Uterus (tissue), 4 donors: ENCODE measurements around the gene ARID4B. TPM values are rescaled to one million over a fixed set of nuclear protein-coding genes. Genes with fewer than 3 reads are reported as not detected.

ENCODE experiments used
- DNase-seq, 2 donors: peaks; one replicate each; pipeline ENCODE4 v3.0.0-alpha.2; 2019 to 2020
- H3K27ac ChIP-seq, 2 donors: fragments of 200-600 bp; sonication (generic); 1 replicate in 1 of 2; 2 replicates in 1 of 2; pipeline ENCODE4 v1.5.1; 2016 to 2018
- H3K27me3 ChIP-seq, 2 donors: fragments of 200-600 bp; sonication (generic); one replicate each; pipeline ENCODE4 v1.5.1; 2018 to 2019; ENCODE audit warnings: control low read depth in 1 of 2
- H3K36me3 ChIP-seq, 2 donors: fragments of 200-600 bp; sonication (generic); one replicate each; pipeline ENCODE4 v1.5.1; 2019; ENCODE audit warnings: control low read depth in 1 of 2
- H3K4me1 ChIP-seq, 2 donors: fragments of 200-600 bp; sonication (generic); one replicate each; pipeline ENCODE4 v1.5.1; 2018 to 2019; ENCODE audit warnings: control low read depth in 1 of 2
- H3K4me3 ChIP-seq, 2 donors: fragments of 200-600 bp; sonication (generic); 1 replicate in 1 of 2; 2 replicates in 1 of 2; pipeline ENCODE4 v1.5.1; 2018 to 2019; ENCODE audit warnings: mild to moderate bottlenecking in 1 of 2
- H3K9me3 ChIP-seq, 2 donors: fragments of 200-600 bp; sonication (generic); one replicate each; pipeline ENCODE4 v1.5.1; 2019; ENCODE audit warnings: control low read depth in 1 of 2
- POLR2A ChIP-seq, 2 donors: fragments of 450-650 bp; IDR thresholded peaks; one replicate each; pipeline ENCODE4 v1.6.1; 2016; ENCODE audit warnings: antibody characterized with exemption in 2 of 2, mild to moderate bottlenecking in 1 of 2, moderate library complexity in 1 of 2
- intact Hi-C: fragments of 100-400 bp; cut with DNase I; formaldehyde crosslinking; loops from one replicate; pipeline ENCODE4 v1.15.1; 2023; ENCODE audit warnings: low total_unique reads
- total RNA-seq, 4 donors: library from RNA; depleted of rRNA in 3 of 4; stranded (reverse); fragments of >200 nt in 3 of 4; gene quantifications; one replicate each; pipeline versions ENCODE4 v1.1.0 to v1.2.4, GENCODE V29; 2014 to 2023
- TF ChIP-seq, protein P1 (sequence below), 4 experiments: fragments of 200-600 bp in 2 of 4; fragments of 450-650 bp in 2 of 4; sonication (generic) in 2 of 4; IDR thresholded peaks; one replicate each; pipeline ENCODE4 v1.5.1; 2016 to 2019; ENCODE audit warnings: antibody characterized with exemption in 4 of 4, mild to moderate bottlenecking in 2 of 4, moderate library complexity in 1 of 4
- donor health status: DM: yes; HTN: yes; CAD: no.

Gene ARID4B
- total RNA-seq, 4 donors from 2014 or later, result 21.0 to 69.4 (median 50.4) TPM

DNA sequence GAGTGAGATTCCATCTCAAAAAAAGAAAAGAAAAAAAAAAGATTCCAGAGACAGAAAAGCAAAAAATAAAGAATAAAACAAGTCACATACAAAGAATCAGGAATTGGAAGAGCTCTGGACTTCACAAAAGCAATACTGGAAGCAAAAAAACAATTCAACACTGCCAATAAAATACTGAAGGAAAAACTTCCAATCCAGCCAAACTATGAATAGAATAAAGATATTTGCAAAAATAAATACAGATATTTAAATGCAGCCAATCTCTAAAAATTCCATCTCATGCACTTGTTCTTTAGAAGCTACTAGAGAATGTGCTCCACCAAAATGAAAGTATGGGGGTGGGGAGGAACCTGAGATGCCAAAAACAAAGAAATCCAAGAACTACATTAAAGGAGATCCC, 137.5 kb downstream of the ARID4B start:
- H3K27ac ChIP-seq, result no peak overlapping the region
- no peaks in the 10 kb centered on the region for H3K27me3 ChIP-seq
- no peaks in the 10 kb centered on the region for H3K36me3 ChIP-seq
- no peaks in the 10 kb centered on the region for H3K9me3 ChIP-seq
- TF ChIP-seq POLR2A (IDR thresholded peaks at IDR 0.05), result no peak
- TF ChIP-seq, protein P1, sequence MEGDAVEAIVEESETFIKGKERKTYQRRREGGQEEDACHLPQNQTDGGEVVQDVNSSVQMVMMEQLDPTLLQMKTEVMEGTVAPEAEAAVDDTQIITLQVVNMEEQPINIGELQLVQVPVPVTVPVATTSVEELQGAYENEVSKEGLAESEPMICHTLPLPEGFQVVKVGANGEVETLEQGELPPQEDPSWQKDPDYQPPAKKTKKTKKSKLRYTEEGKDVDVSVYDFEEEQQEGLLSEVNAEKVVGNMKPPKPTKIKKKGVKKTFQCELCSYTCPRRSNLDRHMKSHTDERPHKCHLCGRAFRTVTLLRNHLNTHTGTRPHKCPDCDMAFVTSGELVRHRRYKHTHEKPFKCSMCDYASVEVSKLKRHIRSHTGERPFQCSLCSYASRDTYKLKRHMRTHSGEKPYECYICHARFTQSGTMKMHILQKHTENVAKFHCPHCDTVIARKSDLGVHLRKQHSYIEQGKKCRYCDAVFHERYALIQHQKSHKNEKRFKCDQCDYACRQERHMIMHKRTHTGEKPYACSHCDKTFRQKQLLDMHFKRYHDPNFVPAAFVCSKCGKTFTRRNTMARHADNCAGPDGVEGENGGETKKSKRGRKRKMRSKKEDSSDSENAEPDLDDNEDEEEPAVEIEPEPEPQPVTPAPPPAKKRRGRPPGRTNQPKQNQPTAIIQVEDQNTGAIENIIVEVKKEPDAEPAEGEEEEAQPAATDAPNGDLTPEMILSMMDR (IDR thresholded peaks at IDR 0.05), result no peak
- intact Hi-C loops, result no loop called here
- H3K4me3 ChIP-seq, result no peak overlapping the region
- no peak for DNase-seq
- no peaks in the 10 kb centered on the region for H3K4me1 ChIP-seq

DNA sequence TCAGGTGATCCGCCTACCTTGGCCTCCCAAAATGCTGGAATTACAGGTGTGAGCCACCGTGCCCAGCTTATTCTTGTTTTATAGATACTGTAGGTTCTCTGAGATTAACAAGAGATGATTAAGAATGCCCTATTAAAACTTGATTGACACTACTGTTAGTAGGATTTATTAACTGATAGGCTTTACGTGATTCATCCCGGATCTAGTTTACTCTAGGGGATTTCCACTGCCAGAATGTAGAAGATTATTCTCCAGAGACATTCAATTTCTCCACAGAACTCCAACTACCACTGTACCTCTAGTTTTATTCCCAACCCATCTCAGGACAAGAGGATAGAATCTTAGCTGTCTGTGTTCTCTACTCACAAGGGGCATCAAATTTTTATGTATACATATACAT, 140.7 kb downstream of the ARID4B start:
- H3K27ac ChIP-seq, result no peak overlapping the region
- no peaks in the 10 kb centered on the region for H3K4me1 ChIP-seq
- no peak for TF ChIP-seq POLR2A (IDR thresholded peaks at IDR 0.05)
- TF ChIP-seq, protein P1 (IDR thresholded peaks at IDR 0.05), result no peak
- no peaks in the 10 kb centered on the region for H3K27me3 ChIP-seq
- H3K9me3 ChIP-seq, result no peaks in the 10 kb centered on the region
- no peaks in the 10 kb centered on the region for H3K36me3 ChIP-seq
- no peak for DNase-seq
- H3K4me3 ChIP-seq, result no peak overlapping the region
- intact Hi-C loops, result no loop called here

DNA sequence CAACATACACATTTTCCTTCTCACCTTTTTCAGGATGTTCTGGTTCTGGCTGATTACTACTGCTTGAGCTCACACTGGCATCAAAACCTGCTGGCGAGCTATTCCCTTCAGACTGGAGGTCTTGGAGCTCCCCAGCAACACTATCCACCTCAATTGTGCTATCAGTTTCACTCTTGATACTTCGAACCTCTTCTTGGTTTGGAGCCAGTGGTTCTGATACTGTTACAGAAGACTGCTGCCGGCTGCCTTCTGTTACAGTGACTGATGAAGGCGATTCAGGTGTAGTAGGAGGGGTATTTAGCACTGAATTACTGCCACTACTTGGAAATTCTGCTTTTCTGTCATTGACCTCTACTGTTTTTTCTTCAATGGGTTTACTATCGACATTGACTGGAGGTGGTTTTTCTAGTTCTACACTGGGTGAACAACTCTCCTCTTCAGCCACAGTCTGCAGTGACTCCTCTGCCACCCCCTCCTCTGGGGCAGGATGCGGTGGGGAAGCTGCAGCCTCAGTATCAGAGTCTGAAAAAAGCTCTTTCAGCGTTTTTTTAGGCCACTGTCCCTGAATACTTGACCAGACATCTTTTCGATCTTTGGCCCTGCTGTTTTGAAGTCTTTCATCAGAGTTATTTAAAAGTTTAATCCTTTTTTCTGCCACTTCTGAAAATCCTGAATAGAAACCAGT, 146.3 kb downstream of the ARID4B start:
- Histone ChIP-seq H3K4me3 (no peak overlapping the region), H3K27me3 (no peaks in the 10 kb centered on the region), H3K9me3 (no peaks in the 10 kb centered on the region), H3K4me1 (no peaks in the 10 kb centered on the region), H3K36me3 (no peaks in the 10 kb centered on the region), H3K27ac (no peak overlapping the region)
- TF ChIP-seq, protein P1 (IDR thresholded peaks at IDR 0.05), result no peak
- TF ChIP-seq POLR2A (IDR thresholded peaks at IDR 0.05), result no peak
- intact Hi-C loops, result no loop called here
- no peak for DNase-seq

DNA sequence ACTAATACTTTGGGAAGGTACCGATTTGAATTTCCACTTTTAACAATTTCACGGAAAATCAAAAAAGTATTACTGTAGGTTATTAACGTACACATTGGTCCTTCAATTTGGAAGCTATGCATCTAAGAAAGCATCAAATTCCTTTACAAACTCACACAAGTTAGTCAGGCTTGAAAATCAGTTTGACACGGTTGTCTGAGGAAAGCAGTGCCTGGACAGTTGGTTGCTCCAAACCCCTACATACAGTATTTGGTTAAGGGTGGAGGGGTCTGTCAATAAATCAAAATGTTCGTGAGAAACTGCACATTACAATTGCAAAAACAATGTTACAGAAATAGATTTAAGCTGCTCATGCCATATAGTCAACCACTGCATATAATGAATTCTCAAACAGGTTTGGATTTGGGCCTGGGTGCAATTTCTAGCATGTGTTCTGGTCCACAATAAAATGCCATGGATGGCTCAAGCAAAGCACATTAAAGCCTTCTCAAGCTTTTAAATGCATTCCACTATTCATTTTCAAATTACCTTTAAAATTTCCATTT, 147.0 kb downstream of the ARID4B start:
- intact Hi-C loops, result no loop called here

DNA sequence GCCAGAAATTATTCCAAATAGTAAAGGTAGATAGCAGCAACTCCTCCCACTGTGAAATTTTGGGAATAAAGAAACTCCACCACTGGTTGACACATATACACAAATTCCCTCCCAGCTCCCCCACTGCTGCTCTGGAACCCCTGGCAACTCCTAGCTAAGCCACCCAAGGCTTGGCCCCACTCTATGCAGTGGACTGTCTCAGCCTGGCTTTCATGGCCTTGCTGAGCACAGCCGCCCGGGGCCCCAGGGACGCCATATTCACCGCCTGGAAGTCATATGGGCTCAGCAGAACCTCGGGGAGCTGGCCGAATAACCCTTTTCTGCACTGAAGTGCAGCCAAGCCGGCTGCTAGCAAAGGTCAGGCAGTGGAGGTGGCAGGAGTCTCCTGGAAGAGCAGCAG, 151.5 kb downstream of the ARID4B start:
- no peaks in the 10 kb centered on the region for H3K9me3 ChIP-seq

More for the DNA sequence above, 147.0 kb downstream of the ARID4B start:
- Histone ChIP-seq H3K4me3 (no peak overlapping the region), H3K27ac (no peak overlapping the region), H3K4me1 (no peaks in the 10 kb centered on the region), H3K36me3 (no peaks in the 10 kb centered on the region), H3K27me3 (no peaks in the 10 kb centered on the region), H3K9me3 (no peaks in the 10 kb centered on the region)
- TF ChIP-seq, protein P1 (IDR thresholded peaks at IDR 0.05), result no peak
- TF ChIP-seq POLR2A (IDR thresholded peaks at IDR 0.05), result no peak
- no peak for DNase-seq

More for the DNA sequence above, 151.5 kb downstream of the ARID4B start:
- no peaks in the 10 kb centered on the region for H3K27me3 ChIP-seq
- TF ChIP-seq, protein P1 (IDR thresholded peaks at IDR 0.05), result no peak
- no peak for TF ChIP-seq POLR2A (IDR thresholded peaks at IDR 0.05)
- intact Hi-C loops, result no loop called here
- H3K27ac ChIP-seq, result no peak overlapping the region
- no peak overlapping the region for H3K4me3 ChIP-seq
- H3K36me3 ChIP-seq, result no peaks in the 10 kb centered on the region
- H3K4me1 ChIP-seq, result no peaks in the 10 kb centered on the region
- no peak for DNase-seq
